ENCODE measurements around the gene ZMYM4.
"Not testable (repeated sequence)": the region's sequence is repeated elsewhere in the genome, so short reads cannot be mapped to it uniquely, and the experiment has no call there.

The ZMYM4 gene

GRCh38 chr1:35371506-35371905, 103.0 kb downstream of the ZMYM4 start:
- no peak overlapping the region for H3K4me3 ChIP-seq (ENCODE audit: low read depth, low read length)
- TF ChIP-seq CTCF (IDR thresholded peaks at IDR 0.05; ENCODE audit: low read depth, low read length) (no peak), POLR2A (IDR thresholded peaks at IDR 0.05; ENCODE audit: extremely low read depth, insufficient read length) (no peak), MYC (IDR thresholded peaks at IDR 0.05; ENCODE audit: low read depth, low read length) (no peak), MAX (IDR thresholded peaks at IDR 0.05; ENCODE audit: low read depth, low read length) (no peak)
- DNase-seq (ENCODE audit: low read depth), result no peak

GRCh38 chr1:35377555-35377954, 109.0 kb downstream of the ZMYM4 start:
- H3K4me3 ChIP-seq (ENCODE audit: low read depth, low read length), result no peak overlapping the region
- no peak for DNase-seq (ENCODE audit: low read depth)
- TF ChIP-seq MYC (IDR thresholded peaks at IDR 0.05; ENCODE audit: low read depth, low read length) (no peak), CTCF (IDR thresholded peaks at IDR 0.05; ENCODE audit: low read depth, low read length) (no peak), POLR2A (IDR thresholded peaks at IDR 0.05; ENCODE audit: extremely low read depth, insufficient read length) (no peak)

- DNase-seq (ENCODE audit: low read depth), result no peak
- no peak overlapping the region for H3K4me3 ChIP-seq (ENCODE audit: low read depth, low read length)
- no peak for TF ChIP-seq MYC (IDR thresholded peaks at IDR 0.05; ENCODE audit: low read depth, low read length)
- no peak for TF ChIP-seq MAX (IDR thresholded peaks at IDR 0.05; ENCODE audit: low read depth, low read length)
- TF ChIP-seq CTCF (IDR thresholded peaks at IDR 0.05; ENCODE audit: low read depth, low read length), result no peak
- TF ChIP-seq POLR2A (IDR thresholded peaks at IDR 0.05; ENCODE audit: extremely low read depth, insufficient read length), result no peak
Observed at GRCh38 chr1:35379317-35380000, 111.0 kb downstream of the ZMYM4 start.

- H3K4me3 ChIP-seq (ENCODE audit: low read depth, low read length); DNase-seq (ENCODE audit: low read depth): not testable (repeated sequence)
Observed at GRCh38 chr1:35380111-35380510, 111.6 kb downstream of the ZMYM4 start.

- H3K4me3 ChIP-seq (ENCODE audit: low read depth, low read length), result no peak overlapping the region
- DNase-seq (ENCODE audit: low read depth), result no peak
- TF ChIP-seq MAX (IDR thresholded peaks at IDR 0.05; ENCODE audit: low read depth, low read length), result no peak
- no peak for TF ChIP-seq CTCF (IDR thresholded peaks at IDR 0.05; ENCODE audit: low read depth, low read length)
Observed at GRCh38 chr1:35382107-35382506, 113.6 kb downstream of the ZMYM4 start.

GRCh38 chr1:35386290-35386689, 117.8 kb downstream of the ZMYM4 start:
- TF ChIP-seq POLR2A (IDR thresholded peaks at IDR 0.05; ENCODE audit: extremely low read depth, insufficient read length), result no peak
- no peak for TF ChIP-seq MYC (IDR thresholded peaks at IDR 0.05; ENCODE audit: low read depth, low read length)
- no peak for TF ChIP-seq CTCF (IDR thresholded peaks at IDR 0.05; ENCODE audit: low read depth, low read length)
- no peak for TF ChIP-seq MAX (IDR thresholded peaks at IDR 0.05; ENCODE audit: low read depth, low read length)

More at GRCh38 chr1:35386290-35386689, 117.8 kb downstream of the ZMYM4 start:
- no peak overlapping the region for H3K4me3 ChIP-seq (ENCODE audit: low read depth, low read length)
- peak; percentile 36 for DNase-seq (ENCODE audit: low read depth)

All from NB4 (cell line).